Keratinocyte (primary cell): ENCODE data around the gene STK32C. TPM values are rescaled to one million over a fixed set of nuclear protein-coding genes. Genes with fewer than 3 reads are reported as not detected.

Experiments used
- DNase-seq: peaks from one replicate; pipeline ENCODE4 v3.0.0-alpha.2; 2011; ENCODE audit warnings: low read depth, missing footprints, low spot score
- FAIRE-seq: peaks from 2 replicates; lab custom pipeline; 2011; peaks lifted over from hg19 to GRCh38; lab: Jason Lieb, UNC
- H2AFZ ChIP-seq: 2 replicates; pipeline ENCODE4 v1.6.0; 2012; ENCODE audit warnings: low read length, control low read depth, inconsistent platforms; ENCODE audit not compliant: control insufficient read depth
- H3K27ac ChIP-seq: 2 replicates; pipeline ENCODE4 v1.5.1; 2011; ENCODE audit warnings: low read length; ENCODE audit not compliant: control insufficient read depth, insufficient read depth
- H3K27me3 ChIP-seq: 3 replicates; pipeline ENCODE4 v1.6.0; 2011; ENCODE audit warnings: low read length; ENCODE audit not compliant: control insufficient read depth, insufficient read depth; ENCODE audit errors: extremely low read depth
- H3K36me3 ChIP-seq, 2 experiments: 2 replicates in 1 of 2; 3 replicates in 1 of 2; pipeline ENCODE4 v1.5.1; 2011; ENCODE audit warnings: low read length in 2 of 2, mild to moderate bottlenecking in 1 of 2; ENCODE audit not compliant: control insufficient read depth in 2 of 2, insufficient read depth in 2 of 2; ENCODE audit errors: extremely low read depth in 1 of 2
- H3K4me1 ChIP-seq: 3 replicates; pipeline ENCODE4 v1.5.1; 2011; ENCODE audit warnings: low read length; ENCODE audit not compliant: control insufficient read depth, insufficient read depth; ENCODE audit errors: extremely low read depth
- H3K4me2 ChIP-seq: 3 replicates; pipeline ENCODE4 v1.6.0; 2011; ENCODE audit warnings: low read depth, low read length; ENCODE audit not compliant: control insufficient read depth, insufficient read depth; ENCODE audit errors: extremely low read depth
- H3K4me3 ChIP-seq, 3 experiments: fragments of 200-600 bp in 1 of 3; sonication (generic) in 1 of 3; 2 replicates in 2 of 3; 3 replicates in 1 of 3; pipeline ENCODE4 v1.5.1; 2011 to 2016; ENCODE audit warnings: low read length in 3 of 3, mild to moderate bottlenecking in 3 of 3, control low read depth in 2 of 3, inconsistent platforms in 1 of 3, low read depth in 1 of 3, mixed read lengths in 1 of 3, mixed run types in 1 of 3, moderate library complexity in 1 of 3; ENCODE audit not compliant: control insufficient read depth in 2 of 3, insufficient read depth in 2 of 3; ENCODE audit errors: extremely low read depth in 1 of 3
- H3K79me2 ChIP-seq: 2 replicates; pipeline ENCODE4 v1.6.0; 2012; ENCODE audit warnings: low read length; ENCODE audit not compliant: control insufficient read depth, insufficient read depth
- H3K9ac ChIP-seq: 3 replicates; pipeline ENCODE4 v1.6.0; 2011; ENCODE audit warnings: low read length; ENCODE audit not compliant: control insufficient read depth, insufficient read depth; ENCODE audit errors: extremely low read depth
- H3K9me1 ChIP-seq: 3 replicates; pipeline ENCODE4 v1.6.0; 2011; ENCODE audit warnings: low read length; ENCODE audit not compliant: control insufficient read depth, insufficient read depth; ENCODE audit errors: extremely low read depth
- H3K9me3 ChIP-seq: 2 replicates; pipeline ENCODE4 v1.5.1; 2012; ENCODE audit warnings: low read depth, low read length; ENCODE audit not compliant: control insufficient read depth
- H4K20me1 ChIP-seq: 3 replicates; pipeline ENCODE4 v1.6.0; 2011; ENCODE audit warnings: low read length; ENCODE audit not compliant: control insufficient read depth, insufficient read depth; ENCODE audit errors: extremely low read depth
- CTCF ChIP-seq, 3 experiments: IDR thresholded peaks in 1 of 3; conservative IDR thresholded peaks in 1 of 3; optimal IDR thresholded peaks in 1 of 3; 2 replicates in 2 of 3; 3 replicates in 1 of 3; pipeline versions ENCODE3 to v1.5.1; 2011; ENCODE audit warnings: low read length in 3 of 3, mild to moderate bottlenecking in 3 of 3, moderate library complexity in 2 of 3, control low read depth in 1 of 3, inconsistent platforms in 1 of 3; ENCODE audit not compliant: insufficient read depth in 2 of 3; ENCODE audit errors: extremely low read depth in 1 of 3
- EZH2 ChIP-seq: IDR thresholded peaks from one replicate; pipeline ENCODE4 v1.6.1; 2012; ENCODE audit warnings: inconsistent platforms, mild to moderate bottlenecking, low read length, moderate library complexity
- dilution Hi-C: fragments of 300-500 bp; cut with MboI; formaldehyde crosslinking; loops from one replicate; pipeline ENCODE4 v1.7.0; 2020; ENCODE audit warnings: low sequenced_read_pairs; ENCODE audit not compliant: extremely low pct_ligation_motif_present
- polyA plus RNA-seq, 5 experiments: library from polyadenylated mRNA; depleted of rRNA in 3 of 5; stranded (reverse) in 3 of 5; stranded (forward) in 1 of 5; unstranded in 1 of 5; fragments of >200 nt; gene quantifications; 1 replicate in 1 of 5; 2 replicates in 3 of 5; 3 replicates in 1 of 5; pipeline versions ENCODE4 v1.2.1 to v1.2.3, GENCODE V29; 2011 to 2012; ENCODE audit warnings: missing spikeins in 2 of 5, low read depth in 1 of 5, low replicate concordance in 1 of 5

STK32C gene
- polyA plus RNA-seq, 1 donor (not counting 4 experiments of a cell fraction or from before 2014, with no cell fraction given), result 4.1 TPM

- no peak overlapping the region for H3K27ac ChIP-seq
- dilution Hi-C loops, result no loop called here
- FAIRE-seq, result no peak
- H3K4me2 ChIP-seq, result no peak overlapping the region
- H3K9me3 ChIP-seq, result no peaks in the 10 kb centered on the region
- no peak overlapping the region for H3K9ac ChIP-seq
- no peaks in the 10 kb centered on the region for H3K36me3 ChIP-seq
- no peaks in the 10 kb centered on the region for H3K4me1 ChIP-seq
- H3K4me3 ChIP-seq, result no peak overlapping the region
- TF ChIP-seq EZH2 (no peak), CTCF (optimal IDR thresholded peaks at IDR 0.05 in 1 of 3, IDR thresholded peaks at IDR 0.05 in 1 of 3, conservative IDR thresholded peaks at IDR 0.05 in 1 of 3; ENCODE audit: extremely low read depth in 1 of 3, insufficient read depth in 2 of 3, low read length in 3 of 3) (no peak)
- H4K20me1 ChIP-seq, result no peaks in the 10 kb centered on the region
- no peak overlapping the region for H2AFZ ChIP-seq
- no peaks in the 10 kb centered on the region for H3K9me1 ChIP-seq
- no peaks in the 10 kb centered on the region for H3K79me2 ChIP-seq
- peaks cover 24% of the 10 kb centered on the region for H3K27me3 ChIP-seq
- DNase-seq, result no peak
Measured at GRCh38 chr10:132179551-132180392, 128.0 kb downstream of the STK32C start.

- FAIRE-seq (no peak), DNase-seq (no peak)
- peaks cover 3% of the 10 kb centered on the region for H3K9me3 ChIP-seq
- H3K4me3 ChIP-seq, result no peak overlapping the region
- H2AFZ ChIP-seq, result no peak overlapping the region
- no peak overlapping the region for H3K9ac ChIP-seq
- dilution Hi-C loops, result no loop called here
- H4K20me1 ChIP-seq, result no peaks in the 10 kb centered on the region
- H3K4me1 ChIP-seq, result no peaks in the 10 kb centered on the region
- no peaks in the 10 kb centered on the region for H3K36me3 ChIP-seq
- no peaks in the 10 kb centered on the region for H3K9me1 ChIP-seq
- H3K4me2 ChIP-seq, result no peak overlapping the region
- H3K27me3 ChIP-seq, result peaks cover 19% of the 10 kb centered on the region
- no peaks in the 10 kb centered on the region for H3K79me2 ChIP-seq
- TF ChIP-seq EZH2 (no peak), CTCF (optimal IDR thresholded peaks at IDR 0.05 in 1 of 3, IDR thresholded peaks at IDR 0.05 in 1 of 3, conservative IDR thresholded peaks at IDR 0.05 in 1 of 3; ENCODE audit: extremely low read depth in 1 of 3, insufficient read depth in 2 of 3, low read length in 3 of 3) (no peak)
- no peak overlapping the region for H3K27ac ChIP-seq
Measured at GRCh38 chr10:132178672-132179545, 128.8 kb downstream of the STK32C start.
